HuH-7 (cell line): ENCODE measurements around the gene SLC17A5.
"Not testable (repeated sequence)": the region's sequence is repeated elsewhere in the genome, so short reads cannot be mapped to it uniquely, and the experiment has no call there.

Experiments used
- DNase-seq: peaks from one replicate; pipeline ENCODE4 v3.0.0; 2011; ENCODE audit warnings: low spot score

Gene SLC17A5

GRCh38 chr6:73665686-73666319, 12.0 kb upstream of the SLC17A5 start:
- no peak for DNase-seq

GRCh38 chr6:73664701-73665100, 10.9 kb upstream of the SLC17A5 start:
- no peak for DNase-seq

GRCh38 chr6:73657201-73657600, 3.4 kb upstream of the SLC17A5 start:
- no peak for DNase-seq

- no peak for DNase-seq
These were observed 2.8 kb upstream of the SLC17A5 start for GRCh38 chr6:73656531-73657145.

- DNase-seq = no peak
These were observed 1.6 kb upstream of the SLC17A5 start for GRCh38 chr6:73655341-73655917.

- peak; percentile 83 for DNase-seq
These were observed 888 bp downstream of the SLC17A5 start for GRCh38 chr6:73652637-73653570.

- no peak for DNase-seq
These were observed 4.0 kb downstream of the SLC17A5 start for GRCh38 chr6:73649783-73650182.

GRCh38 chr6:73648166-73648565, 5.6 kb downstream of the SLC17A5 start:
- no peak for DNase-seq

GRCh38 chr6:73644941-73645591, 8.7 kb downstream of the SLC17A5 start:
- DNase-seq = no peak

GRCh38 chr6:73644030-73644429, 9.8 kb downstream of the SLC17A5 start:
- no peak for DNase-seq

GRCh38 chr6:73642530-73642929, 11.3 kb downstream of the SLC17A5 start:
- DNase-seq = no peak

- no peak for DNase-seq
These were observed 13.5 kb downstream of the SLC17A5 start for GRCh38 chr6:73640179-73640750.

GRCh38 chr6:73639040-73639439, 14.8 kb downstream of the SLC17A5 start:
- DNase-seq = no peak

GRCh38 chr6:73637404-73637803, 16.4 kb downstream of the SLC17A5 start:
- DNase-seq = no peak

GRCh38 chr6:73636048-73636447, 17.7 kb downstream of the SLC17A5 start:
- DNase-seq = no peak

GRCh38 chr6:73632346-73632745, 21.4 kb downstream of the SLC17A5 start:
- DNase-seq = no peak

GRCh38 chr6:73631849-73632248, 21.9 kb downstream of the SLC17A5 start:
- no peak for DNase-seq

GRCh38 chr6:73630401-73630800, 23.4 kb downstream of the SLC17A5 start:
- no peak for DNase-seq

GRCh38 chr6:73624896-73625295, 28.9 kb downstream of the SLC17A5 start:
- no peak for DNase-seq

- not testable (repeated sequence) for DNase-seq
These were observed 30.3 kb downstream of the SLC17A5 start for GRCh38 chr6:73623480-73623879.

GRCh38 chr6:73618082-73618481, 35.7 kb downstream of the SLC17A5 start:
- not testable (repeated sequence) for DNase-seq

GRCh38 chr6:73614802-73615201, 39.0 kb downstream of the SLC17A5 start:
- DNase-seq = no peak
